Right renal cortex interstitium (tissue), 3 donors: ENCODE data around the gene NF2. TPM values are rescaled to one million over a fixed set of nuclear protein-coding genes. Genes with fewer than 3 reads are reported as not detected.
"Not testable (repeated sequence)": the region's sequence is repeated elsewhere in the genome, so short reads cannot be mapped to it uniquely, and the experiment has no call there.

Source experiments
- DNase-seq, 3 donors: peaks; one replicate each; pipeline ENCODE4 v3.0.0-alpha.2; 2013; ENCODE audit warnings: low read depth in 3 of 3, low spot score in 2 of 3
- polyA plus RNA-seq, 3 donors: library from polyadenylated mRNA; unstranded; fragments of 120-200 nt; gene quantifications; one replicate each; pipeline ENCODE4 v1.2.1, GENCODE V29; 2013; ENCODE audit not compliant: insufficient read length in 3 of 3

The NF2 gene
- 10 to 100 TPM; 26.5 to 29.3 (median 27.1) TPM for polyA plus RNA-seq

DNA sequence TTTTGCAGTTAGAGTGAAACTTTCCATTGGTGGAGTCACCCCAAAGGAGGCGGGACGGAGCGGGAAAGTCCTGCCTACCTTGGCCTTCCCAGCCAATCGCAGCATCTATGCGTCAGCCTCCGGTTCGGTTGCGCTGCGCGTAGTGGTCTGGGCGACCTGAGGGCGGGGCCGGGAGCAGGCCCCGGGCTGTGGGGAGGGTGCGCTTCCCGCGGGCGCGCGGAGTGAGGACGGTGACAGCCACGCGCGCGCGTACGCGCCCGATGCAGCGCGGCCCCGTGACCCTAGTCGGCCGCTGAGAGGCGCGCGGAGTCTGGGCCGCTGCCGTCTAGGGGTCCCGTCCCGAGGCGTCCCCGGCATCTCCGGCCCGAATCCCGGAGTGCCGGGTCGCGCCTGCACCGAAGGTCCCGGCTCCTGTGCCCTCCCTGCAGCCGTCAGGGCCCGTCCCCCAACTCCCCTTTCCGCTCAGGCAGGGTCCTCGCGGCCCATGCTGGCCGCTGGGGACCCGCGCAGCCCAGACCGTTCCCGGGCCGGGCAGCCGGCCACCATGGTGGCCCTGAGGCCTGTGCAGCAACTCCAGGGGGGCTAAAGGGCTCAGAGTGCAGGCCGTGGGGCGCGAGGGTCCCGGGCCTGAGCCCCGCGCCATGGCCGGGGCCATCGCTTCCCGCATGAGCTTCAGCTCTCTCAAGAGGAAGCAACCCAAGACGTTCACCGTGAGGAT, at the start of gene NF2:
Gene NF2 (plus strand): TSS at position 276 of the 718 bp plus-strand sequence. CDS start 366 bp downstream, at position 642.
- DNase-seq = peak; percentile 96 to 99 (median 98)

DNA sequence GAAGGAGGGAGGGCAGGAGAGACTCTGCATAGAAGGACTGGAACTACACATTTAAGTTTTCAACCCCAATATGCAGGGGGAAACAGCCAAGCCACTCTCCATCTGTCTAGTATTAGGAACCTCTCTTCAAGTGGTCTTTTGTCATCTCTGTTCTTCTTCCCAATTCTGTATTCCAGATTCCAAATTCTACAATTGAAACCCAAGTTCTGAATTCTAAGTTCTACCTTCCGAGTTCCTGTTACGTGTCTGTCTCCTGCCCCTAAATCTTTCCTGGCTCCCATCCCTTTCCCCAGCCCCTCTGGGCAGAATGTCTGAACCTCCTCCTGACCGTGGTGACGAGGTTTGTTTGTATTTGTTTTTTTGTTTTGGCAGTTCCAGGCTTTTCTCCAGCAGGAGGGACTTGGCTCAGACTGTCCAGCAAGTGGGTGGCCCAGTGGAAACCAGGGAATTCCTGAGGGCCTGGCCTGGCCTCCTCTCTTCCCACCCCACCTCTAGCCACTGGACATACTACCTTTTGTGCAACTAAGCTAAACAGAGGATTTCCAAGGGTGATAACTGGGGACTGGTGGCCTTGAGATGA, 48.3 kb upstream of the NF2 start:
- DNase-seq = no peak

DNA sequence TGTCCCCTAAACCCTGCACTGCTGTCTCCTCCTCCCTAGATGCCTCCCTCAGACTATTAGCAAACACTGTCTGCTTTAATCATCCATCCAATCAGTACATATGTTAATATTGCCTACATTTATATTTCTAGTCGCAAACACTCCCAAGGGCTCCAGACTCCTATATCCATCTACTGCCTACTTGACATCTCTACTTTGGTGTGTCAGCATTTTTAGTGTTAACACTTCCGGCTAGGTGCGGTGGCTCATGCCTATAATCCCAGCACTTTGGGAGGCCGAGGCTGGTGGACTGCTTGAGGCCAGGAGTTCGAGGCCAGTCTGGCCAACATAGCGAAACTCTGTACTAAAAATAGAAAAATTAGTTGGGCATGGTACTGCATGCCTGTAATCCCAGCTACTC, 44.4 kb upstream of the NF2 start:
- no peak for DNase-seq

DNA sequence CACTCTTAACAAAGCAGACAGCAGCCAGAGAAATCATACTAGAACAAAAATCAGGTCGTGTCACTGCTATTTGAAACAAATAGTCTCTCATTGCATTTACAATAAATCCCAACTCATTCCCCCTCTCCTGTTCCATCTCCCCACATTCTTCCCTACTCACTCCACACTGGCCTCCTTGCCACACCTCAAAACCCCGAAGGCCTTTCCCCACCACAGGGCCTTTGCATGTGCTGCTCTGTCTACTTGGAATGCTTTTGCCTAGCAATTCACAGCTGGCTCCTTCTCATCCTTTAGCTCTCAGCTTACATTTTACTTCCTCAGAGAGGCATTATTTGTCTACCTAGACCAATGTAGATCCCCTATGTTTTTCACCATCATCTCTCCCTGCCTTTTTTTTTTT, 43.6 kb upstream of the NF2 start:
- no peak for DNase-seq

DNA sequence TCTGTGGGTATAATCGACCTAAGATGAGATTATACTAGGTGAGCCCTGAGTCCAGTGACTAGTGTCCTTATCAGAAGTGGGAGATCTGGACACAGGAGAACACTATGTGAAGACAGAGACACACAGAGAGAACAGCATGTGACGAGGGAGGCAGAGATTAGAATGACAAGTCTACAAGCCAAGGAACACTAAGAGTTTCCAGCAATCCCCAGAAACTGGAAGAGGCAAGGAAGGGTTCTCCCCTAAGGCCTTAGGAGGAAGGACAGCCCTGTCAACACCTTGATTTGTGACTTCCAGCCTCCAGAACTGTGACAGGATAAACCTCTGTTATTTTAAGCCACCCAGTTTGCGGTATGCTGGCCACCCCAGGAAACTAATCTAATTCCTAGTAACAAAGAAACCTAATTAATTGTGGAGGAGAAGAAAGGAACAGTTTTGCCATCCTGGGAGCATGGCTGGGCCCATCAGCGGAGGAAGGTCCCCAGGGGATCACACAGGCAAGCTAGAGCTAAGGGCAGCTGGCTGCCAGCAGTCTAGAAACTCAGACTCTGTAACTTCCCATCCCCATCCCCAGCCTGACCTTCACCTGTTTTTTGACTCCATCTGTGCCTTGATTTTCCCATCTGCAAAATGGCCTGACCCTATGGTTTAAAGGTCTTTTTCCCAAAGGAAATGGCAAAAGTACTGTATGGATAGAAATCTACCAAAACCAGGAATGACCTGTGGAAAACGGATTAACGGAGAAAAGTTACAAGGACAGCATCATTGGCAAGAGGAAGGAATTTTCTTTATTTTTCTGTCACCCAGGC, 39.6 kb upstream of the NF2 start:
- no peak for DNase-seq

DNA sequence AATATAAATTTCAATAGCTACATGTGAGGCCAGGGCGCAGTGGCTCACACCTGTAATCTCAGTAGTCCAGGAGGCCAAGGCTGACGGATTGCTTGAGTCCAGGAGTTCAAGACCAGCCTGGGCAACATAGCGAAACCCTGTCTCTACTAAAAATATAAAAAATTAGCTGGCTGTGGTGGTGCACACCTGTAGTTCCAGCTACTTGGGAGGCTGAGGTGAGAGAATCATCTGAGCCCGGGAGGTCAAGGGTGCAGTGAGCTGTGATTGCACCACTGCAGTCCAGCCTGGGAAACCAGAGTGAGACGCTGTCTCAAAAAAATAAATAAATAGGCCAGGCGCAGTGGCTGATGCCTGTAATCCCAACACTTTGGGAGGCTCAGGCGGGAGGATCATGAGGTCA, 36.9 kb upstream of the NF2 start:
- not testable (repeated sequence) for DNase-seq

DNA sequence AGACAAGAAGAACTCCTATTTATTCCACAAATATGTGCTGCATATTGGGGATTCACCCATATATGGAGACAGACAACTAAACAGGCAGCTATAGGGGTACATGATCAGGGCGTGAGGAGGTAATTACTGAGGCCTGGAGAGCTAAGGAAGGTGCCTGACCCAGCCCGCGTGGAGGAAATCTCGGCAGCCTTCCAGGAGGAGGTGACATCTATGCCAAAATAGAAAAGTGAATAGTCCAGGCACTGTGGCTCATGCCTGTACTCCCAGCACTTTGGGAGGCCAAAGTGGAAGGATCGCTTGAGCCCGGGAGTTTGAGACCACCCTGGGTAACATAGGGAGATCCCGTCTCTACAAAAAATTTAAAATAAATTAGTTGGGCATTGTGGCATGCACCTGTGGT, 36.1 kb upstream of the NF2 start:
- DNase-seq = no peak

DNA sequence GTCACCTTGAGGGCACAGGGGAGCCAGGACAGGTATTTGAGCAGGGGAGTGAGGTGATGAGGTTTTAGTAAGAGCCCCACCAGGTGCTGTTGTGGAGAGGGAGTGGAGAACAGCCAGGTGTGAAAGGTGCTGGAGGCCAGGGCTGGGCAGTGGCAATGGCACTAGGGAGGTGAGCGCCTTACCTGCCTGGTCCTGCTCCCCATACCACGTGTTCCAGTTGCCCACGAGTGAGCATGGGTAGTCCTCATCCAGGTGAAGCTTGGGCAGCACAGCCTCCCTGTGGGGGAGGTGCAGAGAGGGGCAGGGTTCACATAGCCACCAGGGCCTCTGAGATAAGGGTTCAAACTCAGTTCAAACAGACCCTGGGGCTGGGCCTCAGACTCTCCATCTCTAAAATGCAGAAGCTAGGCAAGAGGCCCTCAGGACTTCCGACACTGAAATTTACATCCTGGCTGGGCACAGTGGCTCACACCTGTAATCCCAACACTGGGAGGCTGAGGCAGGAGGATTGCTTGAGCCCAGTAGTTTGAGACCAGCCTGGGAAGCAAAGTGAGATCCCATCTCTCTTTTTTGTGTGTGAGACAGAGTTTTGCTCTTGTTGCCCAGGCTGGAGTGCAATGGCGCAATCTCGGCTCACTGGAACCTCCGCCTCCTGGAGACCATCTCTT, 34.3 kb upstream of the NF2 start:
- no peak for DNase-seq

DNA sequence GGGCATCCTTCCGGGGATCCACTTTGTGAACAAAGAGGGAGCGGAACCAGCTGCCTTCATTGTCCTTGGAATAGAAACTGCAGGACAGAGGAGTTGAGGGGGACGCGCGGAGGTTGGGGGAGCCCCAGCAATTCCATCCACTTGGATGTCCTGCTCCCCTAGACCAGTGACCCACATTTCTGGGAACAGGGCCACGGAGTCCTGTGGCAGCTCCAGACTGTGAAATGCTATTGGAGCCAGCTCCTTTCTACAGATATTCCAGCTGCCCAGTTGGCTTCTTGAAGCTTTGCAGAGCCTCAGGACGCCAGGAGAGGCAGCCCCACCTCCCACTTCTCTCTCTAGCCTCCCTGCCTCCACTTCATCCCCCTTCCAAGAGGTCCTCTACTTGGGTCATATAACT, 33.0 kb upstream of the NF2 start:
- DNase-seq = no peak

DNA sequence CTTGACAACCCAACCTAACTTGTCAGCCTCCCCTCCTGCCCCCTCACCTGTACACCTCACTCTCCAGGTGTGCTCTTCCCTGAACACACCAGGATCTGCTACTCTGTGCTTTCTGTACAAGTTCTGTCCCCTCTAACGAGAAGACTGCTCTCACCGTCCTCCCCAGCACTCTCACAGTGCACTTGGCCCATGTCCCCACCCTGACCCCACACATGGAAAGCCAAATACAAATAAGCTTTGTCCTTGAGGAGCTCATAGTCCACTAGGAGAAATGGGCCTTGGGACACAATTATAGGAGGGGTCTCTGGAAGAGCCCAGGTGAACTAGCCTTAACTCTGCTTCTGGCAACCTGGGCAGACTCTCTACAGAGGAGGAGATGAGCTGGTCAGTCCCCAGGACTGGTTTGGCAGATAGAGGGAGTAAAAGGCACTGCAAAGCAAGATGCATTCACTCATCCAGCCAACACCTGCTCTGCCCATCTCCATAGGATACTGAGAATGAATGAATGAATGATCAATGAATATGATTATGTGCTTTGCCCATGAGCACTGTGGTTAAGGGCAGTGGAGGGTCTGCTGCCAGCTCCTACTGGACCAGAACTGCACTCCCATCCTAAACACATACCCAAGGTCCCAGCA, 32.4 kb upstream of the NF2 start:
- no peak for DNase-seq

DNA sequence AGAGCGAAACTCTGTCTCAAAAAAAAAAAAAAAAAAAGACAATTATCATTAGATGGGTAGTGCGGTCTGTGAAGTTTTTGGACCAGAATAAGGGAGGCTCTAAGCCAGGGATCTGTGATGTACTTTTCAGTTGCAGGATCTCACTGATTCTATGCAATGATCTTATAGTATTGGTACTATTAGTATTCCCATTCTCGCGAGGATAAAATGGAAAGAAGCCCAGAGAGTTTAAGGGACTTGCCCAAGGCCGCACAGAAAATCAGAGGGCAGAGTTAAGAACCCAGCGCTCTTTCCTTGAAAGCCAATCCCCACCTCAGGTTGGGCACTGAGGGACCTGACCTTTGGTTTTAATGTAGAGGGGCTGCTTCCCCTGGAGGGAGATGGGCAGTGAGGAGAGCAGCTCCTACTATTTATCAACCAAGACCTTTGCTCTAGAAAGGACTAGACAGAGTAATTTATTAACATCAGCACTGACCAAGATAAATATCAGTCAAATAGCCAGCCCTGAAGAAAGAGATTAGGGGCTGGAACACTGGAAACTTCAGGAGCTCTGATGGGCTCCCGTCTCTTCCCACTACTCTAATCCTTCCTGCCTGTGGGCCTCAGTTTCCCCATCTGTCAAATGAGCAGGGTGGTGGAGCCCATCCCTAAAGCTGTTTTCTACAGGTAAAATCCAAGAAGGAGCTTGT, 28.5 kb upstream of the NF2 start:
- no peak for DNase-seq

DNA sequence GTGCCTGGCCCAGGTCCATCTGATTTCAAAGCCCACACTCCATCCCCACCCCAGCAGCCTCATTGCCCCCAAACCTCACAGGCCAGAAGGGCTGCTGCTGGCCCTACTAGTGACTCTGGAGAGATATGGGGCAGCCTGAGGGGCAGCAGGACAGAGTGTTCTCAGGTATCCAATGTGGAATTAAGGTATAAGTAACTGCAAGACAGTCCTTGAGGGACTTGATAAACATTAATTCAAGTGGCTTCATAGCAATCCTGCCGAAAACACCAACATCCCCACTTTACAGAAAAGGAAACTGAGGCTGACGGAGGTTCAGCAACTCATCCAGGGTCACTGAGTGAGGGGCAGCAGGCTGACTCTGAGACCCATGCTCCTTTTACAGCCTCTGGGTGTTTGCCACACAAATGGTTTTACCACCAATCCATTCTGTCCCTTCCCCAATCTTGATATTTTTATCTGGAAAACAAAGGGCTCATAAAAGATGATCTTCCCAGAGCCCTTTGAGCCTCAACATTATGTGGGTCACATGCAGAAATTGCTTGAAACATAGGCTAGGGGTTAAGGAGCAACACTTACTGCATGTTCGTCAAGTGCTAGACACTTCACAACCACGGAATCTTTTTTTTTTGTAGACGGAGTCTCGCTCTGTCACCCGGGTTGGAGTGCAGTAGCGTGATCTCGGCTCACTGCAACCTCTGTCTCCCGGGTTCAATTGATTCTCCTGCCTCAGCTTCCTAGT, 24.8 kb upstream of the NF2 start:
- no peak for DNase-seq

DNA sequence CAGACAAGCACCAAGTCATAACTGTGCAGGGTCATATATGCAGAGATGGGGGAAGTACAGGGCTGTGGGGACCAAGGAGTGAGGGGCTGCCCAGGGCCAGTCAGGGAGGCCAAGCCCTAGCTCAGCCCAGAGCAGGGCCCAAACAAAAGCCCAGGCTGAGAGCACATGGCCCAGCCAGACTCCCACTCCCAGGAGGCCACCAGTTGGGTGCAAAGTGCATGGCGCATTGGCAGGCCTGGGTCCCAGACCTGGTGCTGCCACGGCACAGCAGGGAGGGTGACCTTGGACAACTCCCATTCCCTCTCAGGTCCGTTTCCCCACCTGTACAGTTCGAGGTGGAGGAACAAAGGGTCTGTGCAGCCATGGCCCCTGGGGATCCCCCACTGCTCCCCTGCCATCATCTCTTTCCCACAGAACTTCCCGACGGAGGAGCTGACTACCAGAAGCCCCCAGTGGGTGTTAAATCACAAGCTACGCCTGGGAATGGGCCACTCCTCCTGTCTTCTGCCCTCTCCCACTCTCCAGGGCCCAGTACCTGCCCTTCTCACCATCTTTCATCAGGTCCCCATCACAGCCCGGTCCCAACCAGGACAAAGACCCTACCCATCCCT, 23.1 kb upstream of the NF2 start:
- no peak for DNase-seq

DNA sequence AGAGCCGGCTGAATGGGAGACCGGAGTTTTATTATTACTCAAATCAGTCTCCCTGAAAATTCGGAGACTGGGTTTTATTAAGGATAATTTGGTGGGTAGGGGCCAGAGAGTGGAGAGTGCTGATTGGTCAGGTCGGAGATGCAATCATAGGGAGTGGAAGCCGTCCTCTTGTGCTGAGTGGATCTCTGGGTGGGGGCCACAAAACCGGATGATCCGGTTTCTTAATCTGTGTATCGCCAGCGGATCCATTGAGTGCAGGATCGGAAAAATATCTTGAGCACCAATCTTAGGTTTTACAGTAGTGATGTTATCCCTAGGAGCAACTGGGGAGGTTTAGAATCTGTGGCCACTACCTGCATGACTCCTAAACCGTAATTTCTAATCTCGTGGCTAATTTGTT, 21.6 kb upstream of the NF2 start:
- DNase-seq = no peak

DNA sequence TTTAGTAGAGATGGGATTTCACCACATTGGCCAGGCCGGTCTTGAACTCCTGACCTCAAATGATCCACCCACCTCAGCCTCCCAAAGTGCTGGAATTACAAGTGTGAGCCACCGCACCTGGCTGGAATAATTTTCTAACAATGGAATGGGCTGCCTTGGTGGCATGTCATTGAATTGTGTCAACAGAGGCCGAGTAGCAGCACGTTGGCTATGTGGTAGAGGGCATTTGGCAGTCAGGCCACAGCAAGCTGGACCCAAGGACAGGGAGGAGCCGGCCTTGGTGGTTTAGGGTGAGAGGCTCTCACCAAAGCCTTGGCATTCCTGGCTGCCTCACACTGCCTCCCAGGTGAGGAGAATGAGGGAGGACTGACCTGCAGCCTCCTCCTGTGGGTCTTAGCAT, 18.5 kb upstream of the NF2 start:
- DNase-seq = no peak

DNA sequence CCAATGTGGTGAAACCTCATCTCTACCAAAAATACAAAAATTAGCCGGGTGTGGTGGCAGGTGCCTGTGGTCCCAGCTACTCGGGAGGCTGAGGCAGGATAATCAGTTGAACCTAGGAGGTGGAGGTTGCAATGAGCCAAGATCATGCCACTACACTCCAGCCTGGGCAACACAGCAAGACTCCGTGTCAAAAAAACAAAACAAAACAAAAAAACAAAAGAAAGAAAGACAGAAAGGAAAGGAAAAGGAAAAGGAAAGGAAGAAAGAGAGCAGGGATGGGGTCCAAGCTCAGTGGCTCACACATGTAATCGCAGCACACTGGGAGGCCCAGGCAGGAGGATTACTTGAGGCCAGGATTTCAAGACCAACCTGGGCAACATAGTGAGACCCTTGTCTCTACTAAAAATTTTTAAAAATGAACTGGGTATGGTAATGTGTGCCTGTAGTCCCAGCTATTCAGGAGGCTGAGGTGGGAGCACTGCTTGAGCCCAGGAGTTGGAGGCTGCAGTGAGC, 17.2 kb upstream of the NF2 start:
- DNase-seq = not testable (repeated sequence)

DNA sequence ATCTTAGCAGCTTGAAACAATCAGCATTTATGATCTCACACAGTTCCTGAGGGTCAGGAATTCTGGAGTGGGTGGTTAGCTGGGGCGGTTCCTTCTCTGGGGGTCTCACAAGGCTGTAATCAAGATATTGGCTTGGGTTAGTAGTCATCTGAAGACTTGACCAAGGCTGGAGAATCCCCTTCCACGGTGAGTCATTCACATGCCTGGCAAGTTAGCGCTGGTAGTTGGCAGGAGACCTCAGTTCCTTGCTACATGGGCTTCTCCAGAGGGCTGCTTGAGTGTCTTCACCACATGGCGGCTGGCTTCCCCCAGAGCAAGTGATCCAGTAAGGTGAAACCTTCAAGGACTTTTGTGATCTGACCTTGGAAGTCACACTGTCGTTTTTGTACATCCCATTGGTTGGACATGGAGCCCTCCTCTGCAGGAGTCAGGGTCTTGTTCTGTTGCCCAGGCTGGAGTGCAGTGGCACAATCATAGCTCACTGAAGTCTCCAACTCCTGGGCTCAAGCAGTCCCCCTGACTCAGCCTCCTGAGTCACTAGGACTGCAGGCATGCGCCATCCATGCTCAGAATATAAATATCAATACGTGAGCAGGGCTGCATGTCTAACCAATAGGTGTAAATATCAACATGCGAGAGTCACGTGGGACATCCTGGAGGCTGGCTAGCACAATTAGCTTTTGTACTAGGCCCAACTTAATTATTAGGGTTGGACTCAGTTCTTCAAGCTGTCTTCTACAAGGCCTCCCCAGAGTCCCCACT, 15.3 kb upstream of the NF2 start:
- DNase-seq = no peak

DNA sequence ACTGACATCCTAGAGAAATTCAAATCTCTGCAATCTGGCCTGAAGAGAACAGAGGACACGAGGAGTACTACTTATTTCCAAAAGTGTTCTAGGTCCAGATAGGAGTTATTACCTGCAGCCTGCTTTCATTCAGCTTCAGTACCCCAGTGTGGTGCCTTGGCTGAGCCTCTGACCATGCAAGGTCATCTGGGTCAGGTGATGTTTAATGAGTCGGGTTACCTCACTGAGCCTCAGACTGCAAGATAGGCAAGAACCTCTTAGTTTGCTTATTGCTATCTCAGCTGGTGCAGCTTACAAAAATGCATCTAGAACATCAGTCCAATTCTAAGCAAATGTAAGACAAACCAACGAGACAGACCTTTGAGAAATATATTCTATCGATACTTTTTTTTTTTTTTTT, 9.5 kb upstream of the NF2 start:
- no peak for DNase-seq
